Vagina (tissue), 2 donors: Measurements from ENCODE around the gene DDX51.

Experiments
- POLR2A ChIP-seq, 2 donors: fragments of 450-650 bp; IDR thresholded peaks; one replicate each; pipeline ENCODE4 v1.6.1; 2017; ENCODE audit warnings: antibody characterized with exemption in 2 of 2, mild to moderate bottlenecking in 2 of 2, moderate library complexity in 2 of 2
- TF ChIP-seq, protein P1 (sequence below), 3 experiments: fragments of 450-650 bp in 2 of 3; fragments of 200-600 bp in 1 of 3; sonication (generic) in 1 of 3; IDR thresholded peaks; one replicate each; pipeline ENCODE4 v1.5.1; 2017 to 2019; ENCODE audit warnings: antibody characterized with exemption in 3 of 3, mild to moderate bottlenecking in 2 of 3, moderate library complexity in 2 of 3

DNA sequence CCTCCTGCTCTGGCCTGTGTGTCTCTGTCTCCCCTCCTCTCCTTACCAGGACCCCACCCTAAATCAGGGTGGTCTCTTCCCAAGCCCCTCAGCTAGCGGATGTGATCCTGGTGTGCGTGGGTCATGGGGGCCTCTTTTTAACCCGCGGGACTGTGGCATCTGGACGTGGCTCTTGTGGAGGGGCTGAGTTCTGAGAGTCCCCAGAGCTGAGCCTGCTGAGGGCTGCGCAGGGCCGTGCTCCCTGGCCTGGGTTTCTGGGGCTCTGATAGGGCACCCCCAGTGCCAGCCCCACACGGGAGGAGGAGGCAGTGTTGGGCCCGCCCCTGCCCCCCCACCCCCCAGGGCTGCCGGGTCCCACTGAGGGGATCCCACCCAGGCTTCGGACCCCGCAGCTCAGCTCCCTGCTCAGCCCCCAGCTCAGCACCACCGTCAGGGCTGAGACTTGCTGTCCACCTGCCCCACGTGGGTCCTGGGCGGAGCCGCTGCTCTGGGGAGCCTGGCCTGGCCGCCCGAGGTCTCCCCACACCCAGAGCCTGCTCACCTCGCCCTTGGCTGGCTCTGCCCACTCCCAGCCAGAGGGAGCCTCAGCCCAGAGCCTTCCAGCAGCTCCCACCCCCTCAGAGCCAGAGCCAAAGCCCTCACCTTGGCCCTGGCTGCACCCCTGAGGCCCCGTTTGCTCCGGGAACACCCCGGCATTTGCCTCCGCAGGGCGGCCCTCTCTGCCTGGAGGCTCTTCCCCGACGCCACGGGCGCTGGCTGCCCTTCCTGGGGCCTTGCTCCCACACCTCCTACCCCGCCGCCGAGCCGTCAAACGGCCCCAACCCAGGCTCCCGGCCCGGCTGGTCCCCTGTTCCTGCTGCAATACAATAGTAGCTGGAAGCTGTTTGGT lies 31.6 kb upstream of the DDX51 start:
- TF ChIP-seq, protein P1, sequence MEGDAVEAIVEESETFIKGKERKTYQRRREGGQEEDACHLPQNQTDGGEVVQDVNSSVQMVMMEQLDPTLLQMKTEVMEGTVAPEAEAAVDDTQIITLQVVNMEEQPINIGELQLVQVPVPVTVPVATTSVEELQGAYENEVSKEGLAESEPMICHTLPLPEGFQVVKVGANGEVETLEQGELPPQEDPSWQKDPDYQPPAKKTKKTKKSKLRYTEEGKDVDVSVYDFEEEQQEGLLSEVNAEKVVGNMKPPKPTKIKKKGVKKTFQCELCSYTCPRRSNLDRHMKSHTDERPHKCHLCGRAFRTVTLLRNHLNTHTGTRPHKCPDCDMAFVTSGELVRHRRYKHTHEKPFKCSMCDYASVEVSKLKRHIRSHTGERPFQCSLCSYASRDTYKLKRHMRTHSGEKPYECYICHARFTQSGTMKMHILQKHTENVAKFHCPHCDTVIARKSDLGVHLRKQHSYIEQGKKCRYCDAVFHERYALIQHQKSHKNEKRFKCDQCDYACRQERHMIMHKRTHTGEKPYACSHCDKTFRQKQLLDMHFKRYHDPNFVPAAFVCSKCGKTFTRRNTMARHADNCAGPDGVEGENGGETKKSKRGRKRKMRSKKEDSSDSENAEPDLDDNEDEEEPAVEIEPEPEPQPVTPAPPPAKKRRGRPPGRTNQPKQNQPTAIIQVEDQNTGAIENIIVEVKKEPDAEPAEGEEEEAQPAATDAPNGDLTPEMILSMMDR (IDR thresholded peaks at IDR 0.05), result no peak
- no peak for TF ChIP-seq POLR2A (IDR thresholded peaks at IDR 0.05)
